NCI-H1105 treated with DMSO at 0.1 percent for 48 hours (cell line): ENCODE measurements around the gene KCNT1.
A peak's percentile ranks its signal among the peaks of the same experiment; 100 is the strongest.

ENCODE experiments used
- DNase-seq: peaks from one replicate; lab custom pipeline; 2025; lab: John Stamatoyannopoulos, UW

The KCNT1 gene

GRCh38 chr9:135768516-135769218, 66.7 kb downstream of the KCNT1 start:
- DNase-seq, result no peak

DNA sequence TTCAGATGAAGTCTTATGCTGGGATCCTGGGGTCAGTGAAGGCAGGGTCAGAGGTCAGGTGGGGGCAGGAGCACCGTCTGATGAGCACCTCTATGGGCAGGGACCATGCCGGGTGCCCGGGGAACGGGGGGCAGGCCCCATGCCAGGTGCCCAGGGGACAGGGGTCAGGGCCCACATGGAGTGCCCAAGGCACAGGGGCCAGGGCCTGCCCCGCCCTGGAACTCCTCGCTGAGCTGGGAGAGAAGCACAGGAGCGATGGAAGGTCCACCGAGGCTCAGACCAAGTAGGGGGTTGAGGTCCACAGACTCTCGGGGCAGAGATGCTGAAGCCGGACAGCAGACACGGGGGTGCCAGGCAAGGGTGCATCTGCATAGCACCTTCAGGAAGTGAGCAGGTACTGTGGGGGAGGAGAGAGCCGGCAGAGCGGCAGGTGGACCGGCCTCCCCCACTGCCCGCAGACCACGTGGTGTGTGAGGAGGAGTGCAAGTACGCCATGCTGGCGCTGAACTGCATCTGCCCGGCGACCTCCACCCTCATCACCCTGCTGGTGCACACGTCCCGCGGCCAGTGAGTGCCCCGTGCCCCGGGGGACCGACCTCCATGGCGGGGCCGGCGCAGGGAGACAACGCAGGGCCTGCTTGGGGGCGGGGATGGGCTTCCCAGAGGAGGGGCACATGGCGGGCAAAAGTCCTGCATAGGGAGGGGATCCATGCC, 67.7 kb downstream of the KCNT1 start:
- peak; percentile 13 for DNase-seq

- peak; percentile 7 for DNase-seq
Observed at GRCh38 chr9:135770203-135770535, 68.2 kb downstream of the KCNT1 start.

- DNase-seq, result no peak
Observed at GRCh38 chr9:135770771-135771170, 68.8 kb downstream of the KCNT1 start.

- DNase-seq, result no peak
Observed at GRCh38 chr9:135771401-135772051, 69.5 kb downstream of the KCNT1 start.

DNA sequence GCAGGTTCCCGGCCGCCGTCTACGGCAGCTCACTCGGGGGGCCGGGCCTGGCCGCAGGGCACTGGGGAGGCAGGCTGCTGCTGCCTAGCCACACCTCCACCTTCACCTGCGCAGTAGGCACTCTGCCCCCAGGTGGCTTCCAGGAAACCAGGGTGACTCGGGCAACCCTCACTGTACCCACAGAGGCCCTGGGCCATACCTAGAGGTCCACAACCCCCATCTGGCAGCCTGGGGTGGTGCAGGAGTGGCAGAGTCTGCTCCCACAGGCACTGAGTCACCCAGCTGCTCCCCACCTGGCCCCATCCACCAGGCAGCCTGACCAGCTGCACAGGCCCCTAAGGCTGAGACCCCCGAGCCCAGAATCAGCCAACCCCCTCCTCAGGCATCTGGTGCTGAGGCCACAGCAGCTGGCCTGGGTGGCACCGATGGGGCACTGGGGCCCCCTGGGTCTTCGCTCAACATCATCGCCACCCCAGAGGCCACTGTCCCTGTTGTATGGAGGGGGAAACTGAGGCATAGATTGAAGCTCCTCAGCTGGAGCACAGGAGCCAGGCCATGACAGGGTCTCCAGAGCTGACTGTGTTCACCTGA, 70.2 kb downstream of the KCNT1 start:
- no peak for DNase-seq

DNA sequence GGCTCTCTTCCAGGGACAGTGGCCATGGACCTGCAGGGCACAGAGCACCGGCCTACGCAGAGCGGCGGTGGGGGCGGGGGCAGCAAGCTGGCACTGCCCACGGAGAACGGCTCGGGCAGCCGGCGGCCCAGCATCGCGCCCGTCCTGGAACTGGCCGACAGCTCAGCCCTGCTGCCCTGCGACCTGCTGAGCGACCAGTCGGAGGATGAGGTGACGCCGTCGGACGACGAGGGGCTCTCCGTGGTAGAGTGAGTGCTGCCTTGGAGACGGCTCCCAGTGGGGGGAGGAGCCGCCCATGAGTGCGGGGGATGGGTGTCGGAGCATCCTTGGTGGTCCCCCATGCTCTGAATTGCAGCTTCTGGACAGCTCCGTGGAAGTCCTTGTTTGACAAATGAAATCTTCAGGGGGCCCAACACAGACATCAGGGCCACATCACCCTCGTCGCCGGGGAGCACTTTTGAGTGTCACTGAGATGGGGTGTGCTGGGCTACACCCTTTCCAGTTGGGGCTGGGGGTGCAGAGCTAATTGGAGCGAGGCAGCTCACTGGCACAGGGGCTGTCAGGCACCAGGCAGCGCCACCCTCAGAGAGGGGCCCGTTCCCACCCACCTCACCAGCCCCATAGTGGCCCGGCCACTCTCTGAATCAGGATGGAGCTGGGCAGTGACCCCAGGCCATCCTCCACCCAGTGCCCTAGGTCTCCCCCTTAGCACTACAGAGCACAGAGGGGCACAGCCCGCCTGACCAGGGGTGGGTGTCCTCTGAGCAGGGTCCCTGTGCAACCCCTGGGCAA, 70.9 kb downstream of the KCNT1 start:
- DNase-seq, result no peak

DNA sequence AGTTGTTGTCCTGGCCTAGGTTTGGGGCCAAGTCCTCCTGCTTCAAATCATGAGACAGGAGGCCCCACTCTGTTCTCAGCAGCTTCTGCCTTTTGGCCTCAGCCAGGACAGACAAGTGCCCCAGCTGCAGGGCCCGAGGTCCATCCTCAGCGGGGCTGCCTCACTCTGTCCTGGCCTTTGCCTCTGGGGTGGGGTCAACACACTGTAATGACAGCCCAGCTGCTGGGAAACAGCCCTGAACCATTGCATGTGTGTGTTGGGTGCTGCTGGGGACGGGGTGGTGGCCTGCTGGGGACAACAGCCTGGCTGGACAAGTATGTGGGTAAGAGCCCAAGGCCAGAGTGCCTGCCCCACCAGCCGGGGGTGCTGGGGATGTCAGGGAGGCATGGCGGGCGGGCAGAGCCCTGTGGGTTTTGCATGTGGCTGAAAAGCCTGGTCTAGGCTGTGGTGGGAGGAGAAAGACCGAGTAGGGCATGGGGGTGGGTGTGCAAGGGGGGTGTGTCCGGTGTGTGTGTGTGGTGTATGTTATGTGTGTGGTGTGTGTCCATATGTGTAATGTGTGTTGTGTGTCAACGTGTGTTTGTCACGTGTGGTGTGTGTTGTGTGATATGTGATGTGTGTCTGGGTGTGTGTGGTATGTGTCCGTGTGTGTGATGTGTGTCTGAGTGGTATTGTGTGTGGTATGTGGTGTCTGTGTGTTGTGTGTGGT, 71.7 kb downstream of the KCNT1 start:
- DNase-seq, result no peak

- no peak for DNase-seq
Observed at GRCh38 chr9:135774239-135774747, 72.3 kb downstream of the KCNT1 start.

- DNase-seq, result no peak
Observed at GRCh38 chr9:135774794-135775525, 73.0 kb downstream of the KCNT1 start.

DNA sequence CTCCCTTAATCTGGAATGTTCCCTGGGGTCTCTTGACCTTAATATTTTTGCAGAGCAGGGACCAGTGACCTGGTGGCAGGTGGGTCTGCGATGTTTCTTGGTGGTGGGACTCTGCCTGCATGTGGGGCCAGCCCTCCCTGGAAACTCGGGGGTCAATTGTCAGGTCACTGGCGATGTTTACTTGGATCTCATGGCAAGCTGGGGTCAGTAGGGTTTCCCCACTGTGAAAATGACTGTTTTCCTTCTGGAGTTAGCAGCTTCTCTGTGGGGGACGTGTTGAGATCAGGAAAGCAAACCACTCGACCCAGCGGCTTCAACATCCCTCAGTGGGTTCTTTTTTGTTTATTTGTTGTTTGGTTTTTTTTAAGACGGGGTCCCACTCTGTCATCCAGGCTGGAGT, 73.9 kb downstream of the KCNT1 start:
- no peak for DNase-seq

DNA sequence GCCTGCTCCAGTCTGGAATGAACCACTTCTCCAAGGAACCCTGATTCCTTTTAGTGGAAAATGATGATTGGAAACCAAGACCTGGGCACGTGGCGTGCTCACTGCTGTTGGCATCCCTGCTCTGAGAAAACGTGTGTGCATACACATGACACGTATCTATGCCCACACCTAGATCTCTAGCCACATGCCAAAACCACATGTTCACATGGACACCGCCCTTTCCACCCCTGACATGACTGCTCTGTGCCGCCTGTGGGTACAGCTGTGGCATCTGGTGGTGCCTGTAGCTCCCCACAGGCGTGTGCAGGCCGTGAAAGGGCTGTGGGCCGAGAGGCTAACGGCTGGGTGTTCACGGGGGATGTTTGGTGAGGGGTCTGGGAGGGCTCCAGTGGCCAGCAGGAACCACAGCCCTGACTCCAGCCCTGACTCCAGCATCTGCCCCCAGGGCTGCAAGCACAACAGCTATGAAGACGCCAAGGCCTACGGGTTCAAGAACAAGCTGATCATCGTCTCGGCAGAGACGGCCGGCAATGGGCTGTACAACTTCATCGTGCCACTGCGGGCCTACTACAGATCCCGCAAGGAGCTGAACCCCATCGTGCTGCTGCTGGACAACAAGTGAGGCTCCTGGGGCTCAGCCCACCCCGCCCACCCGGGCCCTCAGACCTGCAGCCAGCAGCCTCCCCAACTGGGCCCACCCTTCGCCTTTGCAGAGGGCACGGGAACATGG, 75.1 kb downstream of the KCNT1 start:
- no peak for DNase-seq

GRCh38 chr9:135777623-135778177, 75.7 kb downstream of the KCNT1 start:
- DNase-seq, result no peak

DNA sequence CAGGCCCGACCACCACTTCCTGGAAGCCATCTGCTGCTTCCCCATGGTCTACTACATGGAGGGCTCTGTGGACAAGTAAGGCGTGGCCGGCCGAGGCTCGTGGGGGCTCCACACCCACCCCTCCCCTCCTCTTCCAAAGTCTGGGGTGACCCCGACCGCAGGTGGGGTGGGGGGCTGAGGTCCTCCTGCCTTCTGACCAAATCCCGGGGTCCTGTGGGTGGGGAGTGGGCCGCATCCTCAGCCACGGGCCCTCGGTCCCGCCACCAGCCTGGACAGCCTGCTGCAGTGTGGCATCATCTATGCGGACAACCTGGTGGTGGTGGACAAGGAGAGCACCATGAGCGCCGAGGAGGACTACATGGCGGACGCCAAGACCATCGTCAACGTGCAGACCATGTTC, 76.4 kb downstream of the KCNT1 start:
- no peak for DNase-seq

- no peak for DNase-seq
Observed at GRCh38 chr9:135779571-135779970, 77.6 kb downstream of the KCNT1 start.

- no peak for DNase-seq
Observed at GRCh38 chr9:135780086-135780485, 78.1 kb downstream of the KCNT1 start.

GRCh38 chr9:135780626-135781025, 78.6 kb downstream of the KCNT1 start:
- DNase-seq, result no peak

DNA sequence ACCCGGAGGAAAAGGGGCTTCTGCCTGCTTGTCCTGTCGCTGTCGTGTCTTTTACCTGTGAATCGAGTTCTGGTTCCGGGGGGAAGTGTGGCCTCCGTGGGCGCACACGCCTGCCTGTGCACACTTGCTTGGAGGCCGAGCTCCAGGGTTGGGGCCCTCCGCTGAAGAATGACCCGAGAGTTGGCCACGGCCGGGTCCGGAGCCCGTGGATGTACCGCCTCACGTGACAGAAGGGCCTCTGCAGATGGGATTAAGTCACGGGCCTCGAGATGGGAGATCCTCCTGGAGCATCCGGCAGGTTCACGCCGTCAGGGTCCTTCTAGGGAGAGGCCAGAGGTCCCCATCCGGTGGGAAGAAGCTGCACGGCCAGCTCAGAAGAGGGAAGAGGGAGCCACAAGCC, 81.0 kb downstream of the KCNT1 start:
- no peak for DNase-seq

GRCh38 chr9:135783540-135784245, 81.7 kb downstream of the KCNT1 start:
- no peak for DNase-seq
